ENCODE results near the gene UPK2.
A peak's percentile ranks its signal among the peaks of the same experiment; 100 is the strongest.

UPK2 gene

DNA sequence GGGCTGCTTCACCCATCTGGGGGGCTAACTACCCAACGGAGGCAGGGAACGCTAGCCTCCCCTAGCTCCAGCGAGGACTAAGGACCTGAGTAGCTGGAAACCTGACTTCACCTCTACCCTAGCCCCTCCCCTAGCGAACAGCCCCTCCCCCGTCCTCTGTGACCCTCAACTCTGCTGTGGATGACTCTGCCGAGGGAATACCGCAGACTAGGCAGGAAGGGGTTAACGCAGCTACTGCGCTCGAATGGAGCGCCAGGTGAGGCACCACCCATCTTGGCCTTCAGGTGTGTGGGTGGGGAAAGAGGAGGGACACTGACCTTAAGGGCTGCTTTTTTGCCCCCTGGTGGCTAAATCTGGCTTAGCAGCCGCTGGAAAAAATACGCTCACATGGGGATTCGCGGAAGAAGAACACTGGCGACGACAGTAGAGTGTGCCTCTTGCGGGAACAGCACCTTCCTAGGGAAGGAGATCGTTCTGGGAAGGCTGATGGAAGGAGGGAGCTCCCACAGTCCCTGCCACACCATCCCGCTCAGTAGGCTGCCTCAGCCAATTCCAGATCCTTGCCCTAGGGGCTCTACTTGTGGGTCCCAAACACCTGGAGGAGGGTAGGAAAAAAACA lies 25.9 kb upstream of the UPK2 start:
- H3K27ac ChIP-seq (replicated peaks): peak overlapping the region; percentile 91
- TF ChIP-seq, protein P1, sequence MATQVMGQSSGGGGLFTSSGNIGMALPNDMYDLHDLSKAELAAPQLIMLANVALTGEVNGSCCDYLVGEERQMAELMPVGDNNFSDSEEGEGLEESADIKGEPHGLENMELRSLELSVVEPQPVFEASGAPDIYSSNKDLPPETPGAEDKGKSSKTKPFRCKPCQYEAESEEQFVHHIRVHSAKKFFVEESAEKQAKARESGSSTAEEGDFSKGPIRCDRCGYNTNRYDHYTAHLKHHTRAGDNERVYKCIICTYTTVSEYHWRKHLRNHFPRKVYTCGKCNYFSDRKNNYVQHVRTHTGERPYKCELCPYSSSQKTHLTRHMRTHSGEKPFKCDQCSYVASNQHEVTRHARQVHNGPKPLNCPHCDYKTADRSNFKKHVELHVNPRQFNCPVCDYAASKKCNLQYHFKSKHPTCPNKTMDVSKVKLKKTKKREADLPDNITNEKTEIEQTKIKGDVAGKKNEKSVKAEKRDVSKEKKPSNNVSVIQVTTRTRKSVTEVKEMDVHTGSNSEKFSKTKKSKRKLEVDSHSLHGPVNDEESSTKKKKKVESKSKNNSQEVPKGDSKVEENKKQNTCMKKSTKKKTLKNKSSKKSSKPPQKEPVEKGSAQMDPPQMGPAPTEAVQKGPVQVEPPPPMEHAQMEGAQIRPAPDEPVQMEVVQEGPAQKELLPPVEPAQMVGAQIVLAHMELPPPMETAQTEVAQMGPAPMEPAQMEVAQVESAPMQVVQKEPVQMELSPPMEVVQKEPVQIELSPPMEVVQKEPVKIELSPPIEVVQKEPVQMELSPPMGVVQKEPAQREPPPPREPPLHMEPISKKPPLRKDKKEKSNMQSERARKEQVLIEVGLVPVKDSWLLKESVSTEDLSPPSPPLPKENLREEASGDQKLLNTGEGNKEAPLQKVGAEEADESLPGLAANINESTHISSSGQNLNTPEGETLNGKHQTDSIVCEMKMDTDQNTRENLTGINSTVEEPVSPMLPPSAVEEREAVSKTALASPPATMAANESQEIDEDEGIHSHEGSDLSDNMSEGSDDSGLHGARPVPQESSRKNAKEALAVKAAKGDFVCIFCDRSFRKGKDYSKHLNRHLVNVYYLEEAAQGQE (IDR thresholded peaks at IDR 0.05; ENCODE audit: insufficient replicate concordance, low read depth): no peak
- no peak for TF ChIP-seq SPI1 (IDR thresholded peaks at IDR 0.05; ENCODE audit: borderline replicate concordance, low read depth)
- TF ChIP-seq POLR2AphosphoS5 (IDR thresholded peaks at IDR 0.05; ENCODE audit: low read depth): no peak
- TF ChIP-seq, protein P2, sequence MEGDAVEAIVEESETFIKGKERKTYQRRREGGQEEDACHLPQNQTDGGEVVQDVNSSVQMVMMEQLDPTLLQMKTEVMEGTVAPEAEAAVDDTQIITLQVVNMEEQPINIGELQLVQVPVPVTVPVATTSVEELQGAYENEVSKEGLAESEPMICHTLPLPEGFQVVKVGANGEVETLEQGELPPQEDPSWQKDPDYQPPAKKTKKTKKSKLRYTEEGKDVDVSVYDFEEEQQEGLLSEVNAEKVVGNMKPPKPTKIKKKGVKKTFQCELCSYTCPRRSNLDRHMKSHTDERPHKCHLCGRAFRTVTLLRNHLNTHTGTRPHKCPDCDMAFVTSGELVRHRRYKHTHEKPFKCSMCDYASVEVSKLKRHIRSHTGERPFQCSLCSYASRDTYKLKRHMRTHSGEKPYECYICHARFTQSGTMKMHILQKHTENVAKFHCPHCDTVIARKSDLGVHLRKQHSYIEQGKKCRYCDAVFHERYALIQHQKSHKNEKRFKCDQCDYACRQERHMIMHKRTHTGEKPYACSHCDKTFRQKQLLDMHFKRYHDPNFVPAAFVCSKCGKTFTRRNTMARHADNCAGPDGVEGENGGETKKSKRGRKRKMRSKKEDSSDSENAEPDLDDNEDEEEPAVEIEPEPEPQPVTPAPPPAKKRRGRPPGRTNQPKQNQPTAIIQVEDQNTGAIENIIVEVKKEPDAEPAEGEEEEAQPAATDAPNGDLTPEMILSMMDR (IDR thresholded peaks at IDR 0.05; ENCODE audit: insufficient read depth, low read length): peak; percentile 99
- no peak for TF ChIP-seq GABPA (IDR thresholded peaks at IDR 0.05; ENCODE audit: low read depth)

DNA sequence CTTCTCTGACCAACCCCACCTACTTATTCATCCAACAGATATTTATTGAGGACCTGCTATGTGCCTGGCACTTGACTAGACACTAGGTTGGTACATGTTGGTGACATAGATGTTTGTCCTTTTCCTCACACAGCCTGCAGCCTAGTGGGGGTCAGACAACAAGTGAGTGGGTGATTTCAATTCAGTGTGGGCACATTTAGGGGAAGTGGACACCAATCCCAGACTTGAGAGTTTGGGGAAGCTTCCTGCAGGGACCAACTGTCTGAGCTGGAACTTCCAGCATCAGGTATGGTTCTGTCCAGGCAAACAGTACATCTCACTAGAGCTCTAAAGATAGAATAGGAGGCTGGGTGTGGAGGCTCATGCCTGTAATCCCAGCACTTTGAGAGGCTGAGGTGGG lies 24.5 kb upstream of the UPK2 start:
- Histone ChIP-seq H3K27me3 (ENCODE audit: insufficient read depth, poor library complexity, severe bottlenecking) (no peaks in the 10 kb centered on the region), H3K4me3 (replicated peaks; ENCODE audit: insufficient read depth, low read length) (no peak overlapping the region), H3K27ac (replicated peaks) (no peak overlapping the region)
- DNase-seq (ENCODE audit: low read depth in 1 of 2, low spot score in 1 of 2): no peak
- TF ChIP-seq POLR2AphosphoS5 (IDR thresholded peaks at IDR 0.05; ENCODE audit: low read depth): no peak
- no peak for TF ChIP-seq GABPA (IDR thresholded peaks at IDR 0.05; ENCODE audit: low read depth)

More for the DNA sequence above, 25.9 kb upstream of the UPK2 start:
- Histone ChIP-seq H3K27me3 (ENCODE audit: insufficient read depth, poor library complexity, severe bottlenecking) (no peaks in the 10 kb centered on the region), H3K4me3 (replicated peaks; ENCODE audit: insufficient read depth, low read length) (peak overlapping the region; percentile 76)
- peak; percentile 74 to 84 for DNase-seq (ENCODE audit: low read depth in 1 of 2, low spot score in 1 of 2)

DNA sequence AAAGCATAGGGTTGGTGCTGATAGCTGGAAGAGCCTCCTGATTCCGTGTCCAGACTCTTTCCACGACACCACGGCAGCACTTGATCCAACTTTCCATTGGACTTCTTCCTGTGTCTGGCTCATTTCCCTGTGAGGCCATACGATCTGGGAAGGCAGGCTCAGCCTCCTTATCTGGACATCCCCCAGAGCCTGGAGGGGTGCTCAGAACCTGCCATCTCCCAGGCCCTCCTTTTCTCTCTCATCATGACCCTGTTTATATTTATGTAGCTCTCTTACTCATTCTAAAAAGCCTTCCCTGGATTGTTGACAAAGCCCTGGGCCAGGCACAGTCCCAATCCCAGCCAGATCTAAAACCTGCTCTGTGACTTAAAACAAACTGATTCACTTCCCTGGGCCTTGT lies 22.6 kb upstream of the UPK2 start:
- no peak for DNase-seq (ENCODE audit: low read depth in 1 of 2, low spot score in 1 of 2)
- Histone ChIP-seq H3K27me3 (ENCODE audit: insufficient read depth, poor library complexity, severe bottlenecking) (no peaks in the 10 kb centered on the region), H3K4me3 (replicated peaks; ENCODE audit: insufficient read depth, low read length) (no peak overlapping the region), H3K27ac (replicated peaks) (no peak overlapping the region)
- TF ChIP-seq GABPA (IDR thresholded peaks at IDR 0.05; ENCODE audit: low read depth) (no peak), POLR2AphosphoS5 (IDR thresholded peaks at IDR 0.05; ENCODE audit: low read depth) (no peak), SPI1 (IDR thresholded peaks at IDR 0.05; ENCODE audit: borderline replicate concordance, low read depth) (no peak)
- TF ChIP-seq, protein P1 (IDR thresholded peaks at IDR 0.05; ENCODE audit: insufficient replicate concordance, low read depth): no peak
- TF ChIP-seq, protein P2 (IDR thresholded peaks at IDR 0.05; ENCODE audit: insufficient read depth, low read length): no peak

GRCh38 chr11:118935376-118935775 lies 20.7 kb upstream of the UPK2 start:
- TF ChIP-seq SPI1 (IDR thresholded peaks at IDR 0.05; ENCODE audit: borderline replicate concordance, low read depth) (no peak), GABPA (IDR thresholded peaks at IDR 0.05; ENCODE audit: low read depth) (no peak), POLR2AphosphoS5 (IDR thresholded peaks at IDR 0.05; ENCODE audit: low read depth) (no peak)
- TF ChIP-seq, protein P2 (IDR thresholded peaks at IDR 0.05; ENCODE audit: insufficient read depth, low read length): no peak
- TF ChIP-seq, protein P1 (IDR thresholded peaks at IDR 0.05; ENCODE audit: insufficient replicate concordance, low read depth): no peak
- Histone ChIP-seq H3K4me3 (replicated peaks; ENCODE audit: insufficient read depth, low read length) (no peak overlapping the region), H3K27ac (replicated peaks) (no peak overlapping the region), H3K27me3 (ENCODE audit: insufficient read depth, poor library complexity, severe bottlenecking) (no peaks in the 10 kb centered on the region)
- DNase-seq (ENCODE audit: low read depth in 1 of 2, low spot score in 1 of 2): no peak

Measured in HL-60 (cell line).